ENCODE measurements around the gene PLSCR1.

The PLSCR1 gene

GRCh38 chr3:146517684-146518435 is 26.5 kb downstream of the PLSCR1 start:
- Histone ChIP-seq H3K36me3 (ENCODE audit: low read length) (no peaks in the 10 kb centered on the region), H2AFZ (ENCODE audit: low read depth, low read length, severe bottlenecking) (no peak overlapping the region), H3K27me3 (ENCODE audit: low read length) (no peaks in the 10 kb centered on the region), H3F3A (ENCODE audit: insufficient read depth) (no peaks in the 10 kb centered on the region), H3K9ac (ENCODE audit: low read length) (no peak overlapping the region), H3K27ac (ENCODE audit: low read depth, low read length) (no peak overlapping the region), H3K9me3 (ENCODE audit: insufficient read depth, low read length) (no peaks in the 10 kb centered on the region), H3K4me2 (ENCODE audit: low read depth, low read length, poor library complexity, severe bottlenecking) (no peak overlapping the region), H3K4me3 (ENCODE audit: insufficient read depth, low read length, poor library complexity, severe bottlenecking) (no peak overlapping the region), H3K9me2 (replicated peaks; ENCODE audit: insufficient read depth, low read length) (no peaks in the 10 kb centered on the region), H4K20me1 (ENCODE audit: low read depth, low read length) (no peaks in the 10 kb centered on the region), H3K79me2 (ENCODE audit: insufficient read depth, low read length) (no peaks in the 10 kb centered on the region)
- TF ChIP-seq EZH2phosphoT487 (conservative IDR thresholded peaks at IDR 0.05; ENCODE audit: low read length) = no peak
- no peak for TF ChIP-seq CTCF (IDR thresholded peaks at IDR 0.05; ENCODE audit: insufficient read depth, low read length, poor library complexity, severe bottlenecking)

- Histone ChIP-seq H3K9me3 (ENCODE audit: insufficient read depth, low read length) (no peaks in the 10 kb centered on the region), H3K27me3 (ENCODE audit: low read length) (no peaks in the 10 kb centered on the region), H3K4me2 (ENCODE audit: low read depth, low read length, poor library complexity, severe bottlenecking) (no peak overlapping the region), H3K36me3 (ENCODE audit: low read length) (no peaks in the 10 kb centered on the region), H2AFZ (ENCODE audit: low read depth, low read length, severe bottlenecking) (no peak overlapping the region), H3K9me2 (replicated peaks; ENCODE audit: insufficient read depth, low read length) (no peaks in the 10 kb centered on the region), H4K20me1 (ENCODE audit: low read depth, low read length) (no peaks in the 10 kb centered on the region), H3K9ac (ENCODE audit: low read length) (no peak overlapping the region), H3K27ac (ENCODE audit: low read depth, low read length) (no peak overlapping the region), H3F3A (ENCODE audit: insufficient read depth) (no peaks in the 10 kb centered on the region), H3K79me2 (ENCODE audit: insufficient read depth, low read length) (no peaks in the 10 kb centered on the region), H3K4me3 (ENCODE audit: insufficient read depth, low read length, poor library complexity, severe bottlenecking) (no peak overlapping the region)
- TF ChIP-seq EZH2phosphoT487 (conservative IDR thresholded peaks at IDR 0.05; ENCODE audit: low read length) (no peak), CTCF (IDR thresholded peaks at IDR 0.05; ENCODE audit: insufficient read depth, low read length, poor library complexity, severe bottlenecking) (no peak)
Observed at GRCh38 chr3:146513386-146514051, 30.9 kb downstream of the PLSCR1 start.

DNA sequence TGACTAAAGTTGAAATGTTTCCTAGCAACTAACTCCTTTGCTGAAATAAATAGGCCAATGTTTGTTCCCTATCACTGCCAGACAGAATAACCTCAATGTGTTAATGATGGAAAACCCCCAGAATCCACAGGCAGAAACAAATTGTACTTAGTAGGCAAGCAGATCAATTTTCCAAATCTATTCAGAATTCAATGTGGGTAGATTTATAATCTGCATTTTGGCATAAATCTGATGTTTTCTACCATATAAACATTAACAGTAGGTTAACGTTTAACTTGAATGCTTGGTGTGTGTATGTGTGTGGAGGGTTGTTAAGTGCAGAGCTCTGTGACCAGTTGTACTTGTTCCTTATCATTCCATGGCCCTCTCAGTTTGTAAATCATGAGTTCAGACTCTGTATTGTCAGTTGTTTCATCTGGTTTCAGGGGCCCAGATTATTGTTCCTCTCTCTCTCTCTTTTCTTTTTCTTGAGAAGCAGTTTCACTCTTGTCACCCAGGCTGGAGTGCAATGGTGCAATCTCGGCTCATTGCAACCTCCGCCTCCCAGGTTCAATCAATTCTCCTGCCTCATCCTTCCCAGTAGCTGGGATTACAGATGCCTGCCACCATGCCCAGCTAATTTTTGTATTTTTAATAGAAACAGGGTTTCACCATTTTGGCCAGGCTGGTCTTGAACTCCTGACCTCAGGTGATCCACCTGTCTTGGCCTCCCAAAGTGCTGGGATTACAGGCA is 32.8 kb downstream of the PLSCR1 start:
- Histone ChIP-seq H3K9ac (ENCODE audit: low read length) (no peak overlapping the region), H3K36me3 (ENCODE audit: low read length) (no peaks in the 10 kb centered on the region), H2AFZ (ENCODE audit: low read depth, low read length, severe bottlenecking) (no peak overlapping the region), H3K9me2 (replicated peaks; ENCODE audit: insufficient read depth, low read length) (no peaks in the 10 kb centered on the region), H3K27ac (ENCODE audit: low read depth, low read length) (no peak overlapping the region), H3K9me3 (ENCODE audit: insufficient read depth, low read length) (no peaks in the 10 kb centered on the region), H3K27me3 (ENCODE audit: low read length) (no peaks in the 10 kb centered on the region), H3K4me3 (ENCODE audit: insufficient read depth, low read length, poor library complexity, severe bottlenecking) (no peak overlapping the region), H3K4me2 (ENCODE audit: low read depth, low read length, poor library complexity, severe bottlenecking) (no peak overlapping the region), H4K20me1 (ENCODE audit: low read depth, low read length) (no peaks in the 10 kb centered on the region), H3K79me2 (ENCODE audit: insufficient read depth, low read length) (no peaks in the 10 kb centered on the region), H3F3A (ENCODE audit: insufficient read depth) (no peaks in the 10 kb centered on the region)
- TF ChIP-seq EZH2phosphoT487 (conservative IDR thresholded peaks at IDR 0.05; ENCODE audit: low read length) (no peak), CTCF (IDR thresholded peaks at IDR 0.05; ENCODE audit: insufficient read depth, low read length, poor library complexity, severe bottlenecking) (no peak)

All from SU-DHL-6 (cell line).